Measurements from ENCODE around the gene CA4. TPM values are rescaled to one million over a fixed set of nuclear protein-coding genes. Genes with fewer than 3 reads are reported as not detected.

Gene CA4
- total and polyA plus RNA-seq, 2 of the 8 experiments (the other 6 are each of a cell fraction or from before 2014, with no cell fraction given) = 3.6 to 4.2 TPM

Other genes starting within 250 kb of the CA4 start
- gene RNFT1, start 185.2 kb upstream of the CA4 start, total RNA-seq (2021; fragmentation: NEBNext Ultra II Directional; extraction: Animal tissue kit (Norgen Biotek cat#: 25700)) = 4.7 and 5.2 TPM in 2 replicates
- 2.6 and 3.0 TPM in 2 replicates for gene RNFT1, start 185.2 kb upstream of the CA4 start, polyA plus RNA-seq (2011; rRNA removed)
- gene HEATR6, start 71.1 kb upstream of the CA4 start, total RNA-seq (2021; fragmentation: NEBNext Ultra II Directional; extraction: Animal tissue kit (Norgen Biotek cat#: 25700)) = 19.1 and 20.9 TPM in 2 replicates
- gene HEATR6, start 71.1 kb upstream of the CA4 start, polyA plus RNA-seq (2011; rRNA removed) = 19.1 and 24.0 TPM in 2 replicates
- 109 and 112 TPM in 2 replicates for gene USP32, start 242.2 kb downstream of the CA4 start, total RNA-seq (2021; fragmentation: NEBNext Ultra II Directional; extraction: Animal tissue kit (Norgen Biotek cat#: 25700))
- gene USP32, start 242.2 kb downstream of the CA4 start, polyA plus RNA-seq (2011; rRNA removed) = 22.3 and 29.6 TPM in 2 replicates